Neural cell (in vitro differentiated cells): ENCODE results near the gene UNC5C. TPM values are rescaled to one million over a fixed set of nuclear protein-coding genes. Genes with fewer than 3 reads are reported as not detected.

Experiments
- H2AFZ ChIP-seq: fragments of 200-600, 300-800 bp; sonication (generic), shearing (Covaris generic); 2 replicates; pipeline ENCODE4 v1.6.0; 2014; ENCODE audit warnings: low read depth, mild to moderate bottlenecking, antibody characterized with exemption, low read length, moderate library complexity
- H3F3A ChIP-seq: fragments of 200-600 bp; shearing (Covaris generic); 2 replicates; pipeline ENCODE4 v1.6.1; 2016; ENCODE audit warnings: mild to moderate bottlenecking, moderate library complexity, mixed read lengths, antibody characterized with exemption, low read length; ENCODE audit not compliant: insufficient read depth, poor library complexity, severe bottlenecking
- H3K27ac ChIP-seq: fragments of 200-600, 300-800 bp; sonication (generic), shearing (Covaris generic); 2 replicates; pipeline ENCODE4 v1.5.1; 2014; ENCODE audit warnings: mild to moderate bottlenecking, low read length, moderate library complexity
- H3K27me3 ChIP-seq: fragments of 300-800, 200-600 bp; sonication (generic), shearing (Covaris generic); 2 replicates; pipeline ENCODE4 v1.6.0; 2014; ENCODE audit warnings: mild to moderate bottlenecking, low read depth, low read length, moderate library complexity; ENCODE audit not compliant: insufficient read depth
- H3K36me3 ChIP-seq: fragments of 300-800, 200-600 bp; sonication (generic), shearing (Covaris generic); 2 replicates; pipeline ENCODE4 v1.5.1; 2014; ENCODE audit warnings: mild to moderate bottlenecking, antibody characterized with exemption, low read length, moderate library complexity; ENCODE audit not compliant: insufficient read depth
- H3K4me2 ChIP-seq: fragments of 300-800, 200-600 bp; sonication (generic), shearing (Covaris generic); 2 replicates; pipeline ENCODE4 v1.6.0; 2014; ENCODE audit warnings: mild to moderate bottlenecking, low read length
- H3K4me3 ChIP-seq: fragments of 300-800, 200-600 bp; sonication (generic), shearing (Covaris generic); 2 replicates; pipeline ENCODE4 v1.5.1; 2014; ENCODE audit warnings: mild to moderate bottlenecking, low read length, moderate library complexity
- H3K79me2 ChIP-seq: fragments of 200-600 bp; shearing (Covaris generic); replicated peaks from 2 replicates; pipeline ENCODE4 v1.6.0; 2014; ENCODE audit warnings: mild to moderate bottlenecking, low read length, moderate library complexity; ENCODE audit not compliant: insufficient read depth
- H3K9ac ChIP-seq: fragments of 300-800, 200-600 bp; sonication (generic), shearing (Covaris generic); 2 replicates; pipeline ENCODE4 v1.6.1; 2016; ENCODE audit warnings: mild to moderate bottlenecking, low read length, mixed read lengths
- H3K9me2 ChIP-seq: fragments of 200-600 bp; shearing (Covaris generic); 2 replicates; pipeline ENCODE4 v1.6.1; 2016; ENCODE audit warnings: mild to moderate bottlenecking, low read length, mixed read lengths; ENCODE audit not compliant: insufficient read depth
- H3K9me3 ChIP-seq: fragments of 200-600, 300-800 bp; sonication (generic), shearing (Covaris generic); 2 replicates; pipeline ENCODE4 v1.6.1; 2016; ENCODE audit warnings: mild to moderate bottlenecking, mixed run types, low read length, moderate library complexity, mixed read lengths
- H4K20me1 ChIP-seq: fragments of 200-600 bp; shearing (Covaris generic); 2 replicates; pipeline ENCODE4 v1.6.1; 2016; ENCODE audit warnings: mild to moderate bottlenecking, mixed run types; ENCODE audit not compliant: insufficient read depth
- EP300 ChIP-seq: fragments of 450-650 bp; conservative IDR thresholded peaks from 2 replicates; pipeline ENCODE4 v1.6.1; 2014; ENCODE audit warnings: antibody characterized with exemption, mild to moderate bottlenecking, moderate library complexity; ENCODE audit not compliant: poor library complexity, severe bottlenecking
- EZH2 ChIP-seq: fragments of 200-600, 300-800 bp; shearing (Covaris generic), sonication (generic); IDR thresholded peaks from 2 replicates; pipeline ENCODE4 v1.6.1; 2014; ENCODE audit warnings: antibody characterized with exemption, low read length, borderline replicate concordance, mild to moderate bottlenecking; ENCODE audit not compliant: insufficient read depth, poor library complexity, severe bottlenecking
- MXI1 ChIP-seq: fragments of 450-650 bp; conservative IDR thresholded peaks from 2 replicates; pipeline ENCODE4 v1.6.1; 2014; ENCODE audit warnings: antibody characterized with exemption, mild to moderate bottlenecking; ENCODE audit not compliant: poor library complexity, severe bottlenecking
- POLR2AphosphoS5 ChIP-seq: IDR thresholded peaks from 2 replicates; pipeline ENCODE4 v1.6.1; 2012
- RAD21 ChIP-seq: fragments of 450-650 bp; conservative IDR thresholded peaks from 2 replicates; pipeline ENCODE4 v1.6.1; 2014; ENCODE audit warnings: antibody characterized with exemption, mild to moderate bottlenecking, moderate library complexity
- SMC3 ChIP-seq: fragments of 450-650 bp; conservative IDR thresholded peaks from 2 replicates; pipeline ENCODE4 v1.6.1; 2014; ENCODE audit warnings: antibody characterized with exemption, mild to moderate bottlenecking, moderate library complexity; ENCODE audit not compliant: poor library complexity
- TAF1 ChIP-seq: IDR thresholded peaks from 2 replicates; pipeline ENCODE4 v1.6.1; 2012; ENCODE audit warnings: low read depth
- polyA plus RNA-seq: library from polyadenylated mRNA; depleted of rRNA; stranded (reverse); fragments of >200 nt; gene quantifications from 2 replicates; pipeline ENCODE4 v1.2.3, GENCODE V29; 2014
- TF ChIP-seq, protein P1 (sequence below): fragments of 450-650 bp; IDR thresholded peaks from 2 replicates; pipeline ENCODE4 v1.5.1; 2014; ENCODE audit warnings: antibody characterized with exemption, mild to moderate bottlenecking, moderate library complexity; ENCODE audit not compliant: poor library complexity, severe bottlenecking
- TF ChIP-seq, protein P2 (sequence below): IDR thresholded peaks from 2 replicates; pipeline ENCODE4 v1.6.1; 2012; ENCODE audit warnings: borderline replicate concordance

The UNC5C gene
- polyA plus RNA-seq, 1 donor from 2014 or later, result 0.56 TPM

DNA sequence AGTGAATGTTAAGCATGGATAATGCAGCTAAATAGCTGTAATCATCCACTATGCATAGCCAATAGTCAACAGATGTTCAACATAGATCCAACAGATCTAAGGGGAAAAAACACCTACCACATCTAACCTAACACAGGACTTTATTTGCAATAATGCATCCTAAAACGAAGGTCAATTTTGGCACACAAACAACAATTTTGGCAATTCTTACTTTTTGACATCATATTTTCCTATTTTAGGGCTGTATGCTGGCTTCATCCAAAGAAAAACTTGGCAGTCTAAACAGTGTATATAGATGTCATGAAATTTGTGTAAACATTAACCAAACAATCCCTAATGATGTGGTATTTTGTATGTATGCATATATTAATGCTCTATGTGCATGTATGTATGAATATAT lies 33.2 kb downstream of the UNC5C start:
- Histone ChIP-seq H3K9me2 (no peaks in the 10 kb centered on the region), H3F3A (no peaks in the 10 kb centered on the region), H3K9me3 (no peaks in the 10 kb centered on the region), H3K4me2 (no peak overlapping the region), H3K79me2 (no peaks in the 10 kb centered on the region), H3K9ac (no peak overlapping the region), H2AFZ (no peak overlapping the region), H4K20me1 (no peaks in the 10 kb centered on the region), H3K36me3 (no peaks in the 10 kb centered on the region), H3K27ac (no peak overlapping the region), H3K27me3 (no peaks in the 10 kb centered on the region), H3K4me3 (no peak overlapping the region)
- TF ChIP-seq EZH2 (no peak), SMC3 (no peak), MXI1 (no peak), POLR2AphosphoS5 (no peak), RAD21 (no peak), EP300 (no peak), TAF1 (no peak)
- TF ChIP-seq, protein P1, sequence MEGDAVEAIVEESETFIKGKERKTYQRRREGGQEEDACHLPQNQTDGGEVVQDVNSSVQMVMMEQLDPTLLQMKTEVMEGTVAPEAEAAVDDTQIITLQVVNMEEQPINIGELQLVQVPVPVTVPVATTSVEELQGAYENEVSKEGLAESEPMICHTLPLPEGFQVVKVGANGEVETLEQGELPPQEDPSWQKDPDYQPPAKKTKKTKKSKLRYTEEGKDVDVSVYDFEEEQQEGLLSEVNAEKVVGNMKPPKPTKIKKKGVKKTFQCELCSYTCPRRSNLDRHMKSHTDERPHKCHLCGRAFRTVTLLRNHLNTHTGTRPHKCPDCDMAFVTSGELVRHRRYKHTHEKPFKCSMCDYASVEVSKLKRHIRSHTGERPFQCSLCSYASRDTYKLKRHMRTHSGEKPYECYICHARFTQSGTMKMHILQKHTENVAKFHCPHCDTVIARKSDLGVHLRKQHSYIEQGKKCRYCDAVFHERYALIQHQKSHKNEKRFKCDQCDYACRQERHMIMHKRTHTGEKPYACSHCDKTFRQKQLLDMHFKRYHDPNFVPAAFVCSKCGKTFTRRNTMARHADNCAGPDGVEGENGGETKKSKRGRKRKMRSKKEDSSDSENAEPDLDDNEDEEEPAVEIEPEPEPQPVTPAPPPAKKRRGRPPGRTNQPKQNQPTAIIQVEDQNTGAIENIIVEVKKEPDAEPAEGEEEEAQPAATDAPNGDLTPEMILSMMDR, result no peak
- TF ChIP-seq, protein P2, sequence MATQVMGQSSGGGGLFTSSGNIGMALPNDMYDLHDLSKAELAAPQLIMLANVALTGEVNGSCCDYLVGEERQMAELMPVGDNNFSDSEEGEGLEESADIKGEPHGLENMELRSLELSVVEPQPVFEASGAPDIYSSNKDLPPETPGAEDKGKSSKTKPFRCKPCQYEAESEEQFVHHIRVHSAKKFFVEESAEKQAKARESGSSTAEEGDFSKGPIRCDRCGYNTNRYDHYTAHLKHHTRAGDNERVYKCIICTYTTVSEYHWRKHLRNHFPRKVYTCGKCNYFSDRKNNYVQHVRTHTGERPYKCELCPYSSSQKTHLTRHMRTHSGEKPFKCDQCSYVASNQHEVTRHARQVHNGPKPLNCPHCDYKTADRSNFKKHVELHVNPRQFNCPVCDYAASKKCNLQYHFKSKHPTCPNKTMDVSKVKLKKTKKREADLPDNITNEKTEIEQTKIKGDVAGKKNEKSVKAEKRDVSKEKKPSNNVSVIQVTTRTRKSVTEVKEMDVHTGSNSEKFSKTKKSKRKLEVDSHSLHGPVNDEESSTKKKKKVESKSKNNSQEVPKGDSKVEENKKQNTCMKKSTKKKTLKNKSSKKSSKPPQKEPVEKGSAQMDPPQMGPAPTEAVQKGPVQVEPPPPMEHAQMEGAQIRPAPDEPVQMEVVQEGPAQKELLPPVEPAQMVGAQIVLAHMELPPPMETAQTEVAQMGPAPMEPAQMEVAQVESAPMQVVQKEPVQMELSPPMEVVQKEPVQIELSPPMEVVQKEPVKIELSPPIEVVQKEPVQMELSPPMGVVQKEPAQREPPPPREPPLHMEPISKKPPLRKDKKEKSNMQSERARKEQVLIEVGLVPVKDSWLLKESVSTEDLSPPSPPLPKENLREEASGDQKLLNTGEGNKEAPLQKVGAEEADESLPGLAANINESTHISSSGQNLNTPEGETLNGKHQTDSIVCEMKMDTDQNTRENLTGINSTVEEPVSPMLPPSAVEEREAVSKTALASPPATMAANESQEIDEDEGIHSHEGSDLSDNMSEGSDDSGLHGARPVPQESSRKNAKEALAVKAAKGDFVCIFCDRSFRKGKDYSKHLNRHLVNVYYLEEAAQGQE, result no peak

DNA sequence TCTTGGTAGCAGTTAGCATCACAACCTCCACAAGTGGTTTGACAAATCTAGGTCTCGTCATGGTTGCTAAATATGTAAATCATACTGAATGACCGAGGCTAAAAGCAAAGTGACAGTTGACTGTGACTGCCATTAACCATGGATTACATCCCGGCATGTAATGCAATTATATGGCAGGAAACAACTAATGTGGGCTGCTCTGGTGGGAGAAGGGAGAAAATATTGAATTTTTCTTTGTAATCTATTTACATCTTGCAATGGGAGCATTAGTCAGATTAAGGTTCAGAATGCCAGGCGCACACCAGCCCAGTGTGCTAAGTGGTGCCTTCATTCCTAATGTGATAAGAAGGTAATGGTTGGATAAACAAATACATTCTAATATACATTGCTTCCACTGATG lies 35.8 kb downstream of the UNC5C start:
- H3K9ac ChIP-seq, result no peak overlapping the region
- no peak overlapping the region for H3K27ac ChIP-seq
- H2AFZ ChIP-seq, result no peak overlapping the region

DNA sequence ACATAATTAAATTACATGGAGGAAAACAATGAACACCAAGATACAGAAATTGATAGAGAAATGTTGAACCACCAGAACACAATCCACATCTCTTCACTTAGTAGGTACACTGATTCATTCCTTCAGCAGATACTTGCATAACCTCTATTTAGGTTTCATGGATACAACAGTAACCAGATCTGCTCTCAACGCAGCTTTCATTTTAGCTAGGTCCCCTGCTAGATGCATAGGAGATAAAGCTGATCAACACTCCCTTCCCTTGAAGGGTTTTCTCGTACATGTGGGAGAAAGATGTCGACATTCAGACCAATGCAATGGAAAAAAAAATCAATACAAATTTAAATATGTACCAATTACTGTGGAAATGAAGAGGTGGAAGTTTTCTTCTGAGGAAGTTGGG lies 37.3 kb downstream of the UNC5C start:
- Histone ChIP-seq H3F3A (no peaks in the 10 kb centered on the region), H3K9me2 (no peaks in the 10 kb centered on the region), H2AFZ (no peak overlapping the region), H3K27ac (no peak overlapping the region), H3K79me2 (no peaks in the 10 kb centered on the region), H3K4me3 (no peak overlapping the region), H4K20me1 (no peaks in the 10 kb centered on the region), H3K36me3 (no peaks in the 10 kb centered on the region), H3K27me3 (peaks cover 9% of the 10 kb centered on the region), H3K4me2 (no peak overlapping the region), H3K9me3 (no peaks in the 10 kb centered on the region), H3K9ac (no peak overlapping the region)
- TF ChIP-seq MXI1 (no peak), EZH2 (no peak), TAF1 (no peak), SMC3 (no peak), EP300 (no peak), RAD21 (no peak), POLR2AphosphoS5 (no peak)
- TF ChIP-seq, protein P1, result no peak
- TF ChIP-seq, protein P2, result no peak

More for the DNA sequence above, 35.8 kb downstream of the UNC5C start:
- Histone ChIP-seq H3K9me3 (no peaks in the 10 kb centered on the region), H3K36me3 (no peaks in the 10 kb centered on the region), H3K4me2 (no peak overlapping the region), H3F3A (no peaks in the 10 kb centered on the region), H3K9me2 (no peaks in the 10 kb centered on the region), H3K79me2 (no peaks in the 10 kb centered on the region), H4K20me1 (no peaks in the 10 kb centered on the region), H3K4me3 (no peak overlapping the region), H3K27me3 (no peaks in the 10 kb centered on the region)
- TF ChIP-seq MXI1 (no peak), SMC3 (no peak)
